GM13977 (cell line): ENCODE results near the gene FAM193A.
A peak's percentile ranks its signal among the peaks of the same experiment; 100 is the strongest.

Source experiments
- DNase-seq: peaks from one replicate; pipeline ENCODE4 v3.0.0; 2012; ENCODE audit warnings: low spot score
- CTCF ChIP-seq: IDR thresholded peaks from 2 replicates; pipeline ENCODE4 v1.5.1; 2012; ENCODE audit warnings: mild to moderate bottlenecking, control low read depth; ENCODE audit not compliant: insufficient read depth; ENCODE audit errors: extremely low read depth, missing control alignments
- in situ Hi-C: fragments of 300-500 bp; cut with MboI; formaldehyde crosslinking; loops from one replicate; pipeline ENCODE4 v1.12.0; 2022; ENCODE audit warnings: low sequenced_read_pairs, low pct_unique_long_range_greater_than_20kb, mixed read lengths, inconsistent platforms; ENCODE audit not compliant: unreplicated experiment

The FAM193A gene

GRCh38 chr4:2686379-2687265 lies 150.2 kb downstream of the FAM193A start:
- no peak for DNase-seq
- no peak for TF ChIP-seq CTCF
- in situ Hi-C loops: no loop called here

- no peak for TF ChIP-seq CTCF
- in situ Hi-C loops: no loop called here
Measured at GRCh38 chr4:2688281-2688680, 151.8 kb downstream of the FAM193A start.

GRCh38 chr4:2688697-2689096 lies 152.2 kb downstream of the FAM193A start:
- in situ Hi-C loops: no loop called here
- DNase-seq: no peak
- TF ChIP-seq CTCF: no peak

More at GRCh38 chr4:2688281-2688680, 151.8 kb downstream of the FAM193A start:
- no peak for DNase-seq

GRCh38 chr4:2689114-2689513 lies 152.7 kb downstream of the FAM193A start:
- no peak for DNase-seq
- TF ChIP-seq CTCF: no peak
- in situ Hi-C loops: no loop called here

GRCh38 chr4:2689825-2690700 lies 153.6 kb downstream of the FAM193A start:
- DNase-seq: peak; percentile 48
- no peak for TF ChIP-seq CTCF
- in situ Hi-C loops: no loop called here

- in situ Hi-C loops: no loop called here
- no peak for TF ChIP-seq CTCF
- no peak for DNase-seq
Measured at GRCh38 chr4:2691313-2691712, 154.9 kb downstream of the FAM193A start.
